NCI-H2171 treated with DMSO at 0.1 percent for 48 hours (cell line): ENCODE results near the gene GRIP2.
"Not testable (repeated sequence)": the region's sequence is repeated elsewhere in the genome, so short reads cannot be mapped to it uniquely, and the experiment has no call there.

ENCODE experiments used
- DNase-seq: peaks from one replicate; lab custom pipeline; 2025; lab: John Stamatoyannopoulos, UW

Gene GRIP2

DNA sequence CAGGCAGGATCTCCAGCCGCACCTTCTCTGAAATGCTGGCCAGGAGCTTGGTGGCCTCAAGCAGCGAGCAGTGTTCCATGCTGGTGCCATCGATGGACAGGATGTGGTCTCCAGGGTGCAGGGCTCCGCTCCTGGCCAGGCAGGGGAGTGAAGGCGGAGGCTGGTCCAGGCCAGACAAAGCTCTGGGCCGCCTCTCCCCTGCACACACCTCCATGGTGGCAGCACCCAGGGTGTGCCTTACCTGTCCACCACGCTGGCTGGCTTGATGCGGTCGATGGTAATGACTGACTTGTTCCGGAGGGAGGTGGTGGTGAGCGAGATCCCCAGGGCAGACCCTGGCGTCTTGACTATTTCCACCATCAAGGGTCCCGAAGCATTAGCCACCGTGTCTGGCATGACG is 20.0 kb downstream of the GRIP2 start:
- DNase-seq = no peak

DNA sequence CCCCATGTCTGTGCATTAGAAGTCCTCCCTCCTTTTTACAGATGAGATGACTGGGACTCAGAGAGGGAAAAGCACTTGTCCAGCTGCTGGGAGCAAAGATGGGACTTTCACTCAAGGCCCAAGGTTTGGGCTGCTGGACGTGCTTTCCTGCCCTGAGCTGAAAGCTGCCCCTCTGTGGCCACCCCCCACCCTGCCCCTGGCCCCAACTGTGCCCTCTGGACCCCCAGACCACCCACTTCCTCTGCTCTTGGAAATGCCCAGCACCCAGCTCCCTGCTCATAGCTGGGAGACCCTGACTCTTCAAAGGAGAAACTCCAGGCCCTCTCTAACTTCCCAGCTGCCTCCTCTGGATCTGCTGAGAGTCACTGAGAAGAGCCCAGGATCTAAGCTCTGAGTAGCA is 20.7 kb downstream of the GRIP2 start:
- no peak for DNase-seq

DNA sequence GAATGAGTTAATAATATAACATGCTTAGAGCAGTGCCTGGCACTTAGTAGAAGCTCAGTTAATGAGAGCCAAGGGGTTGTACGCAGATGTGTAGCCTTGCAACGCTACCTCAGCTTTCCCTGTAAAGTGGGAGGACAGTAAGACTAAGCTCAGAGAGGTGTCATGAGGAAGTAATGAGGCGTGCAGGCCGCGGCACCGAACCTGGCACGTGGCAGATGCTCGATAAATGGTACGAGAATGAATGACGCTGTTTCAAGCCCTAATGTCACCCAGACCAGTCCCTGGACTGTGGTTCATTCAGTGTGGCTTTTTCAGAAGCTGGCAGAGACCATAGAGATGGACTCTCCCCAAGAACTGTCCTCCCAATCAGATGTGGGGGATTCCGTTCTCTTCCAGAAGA is 21.2 kb downstream of the GRIP2 start:
- no peak for DNase-seq

DNA sequence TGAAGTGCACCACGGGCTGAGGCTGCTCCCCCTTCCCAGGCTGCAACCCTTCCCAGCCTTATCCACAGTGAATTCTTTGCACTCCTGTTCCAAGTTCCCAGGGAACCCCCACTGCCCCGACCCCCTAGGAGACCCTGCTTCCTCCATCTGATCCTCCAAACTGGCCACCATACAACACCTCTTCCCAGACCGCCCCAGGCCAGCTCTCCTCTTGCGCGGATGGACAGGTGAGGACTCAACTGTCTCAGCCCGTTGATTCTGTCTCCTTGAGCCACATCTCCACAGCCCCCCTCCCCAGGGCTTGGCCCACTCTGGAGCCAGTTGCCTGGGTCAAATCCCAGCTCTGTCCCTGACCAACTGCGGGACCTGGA is 21.7 kb downstream of the GRIP2 start:
- DNase-seq = no peak

DNA sequence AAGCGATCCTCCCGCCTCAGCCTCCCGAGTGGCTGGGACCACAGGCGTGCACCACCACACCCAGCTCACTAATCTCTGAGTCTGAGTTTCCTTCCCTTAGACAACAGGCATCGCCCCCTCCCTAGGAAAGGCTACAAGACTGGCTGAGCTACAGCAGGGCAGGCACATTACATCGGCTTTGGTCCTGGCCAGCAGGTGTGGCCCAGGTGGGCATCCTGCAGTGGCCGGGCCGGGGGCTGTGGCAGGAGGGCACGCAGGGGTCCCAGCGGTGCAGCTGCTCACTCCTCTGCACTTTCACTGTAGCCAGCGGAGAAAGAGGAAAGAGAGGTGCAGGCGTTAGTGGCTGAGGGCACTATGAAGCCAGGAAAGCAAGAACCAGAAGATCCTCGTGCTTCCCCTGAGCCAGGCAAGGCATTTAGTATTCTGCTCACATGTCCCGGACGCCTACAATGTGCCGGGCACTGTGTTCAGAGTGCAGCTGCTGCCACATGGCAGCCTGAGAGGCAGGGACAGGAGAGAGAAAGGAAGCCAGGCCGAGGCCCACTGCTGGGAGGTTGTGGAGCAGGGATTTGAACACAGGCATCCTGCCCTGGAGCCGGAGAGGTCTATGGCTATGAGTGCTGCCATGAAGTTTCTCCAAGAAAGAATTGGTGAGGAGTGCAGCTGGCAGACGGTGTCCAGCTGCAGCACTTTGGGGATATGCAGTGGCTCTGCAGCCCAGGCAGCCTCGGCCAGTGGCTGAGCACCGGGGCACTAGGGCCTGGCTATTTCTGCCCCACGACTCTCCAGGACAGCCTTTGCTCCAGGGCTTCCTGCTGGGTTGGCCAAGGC is 22.3 kb downstream of the GRIP2 start:
- no peak for DNase-seq

DNA sequence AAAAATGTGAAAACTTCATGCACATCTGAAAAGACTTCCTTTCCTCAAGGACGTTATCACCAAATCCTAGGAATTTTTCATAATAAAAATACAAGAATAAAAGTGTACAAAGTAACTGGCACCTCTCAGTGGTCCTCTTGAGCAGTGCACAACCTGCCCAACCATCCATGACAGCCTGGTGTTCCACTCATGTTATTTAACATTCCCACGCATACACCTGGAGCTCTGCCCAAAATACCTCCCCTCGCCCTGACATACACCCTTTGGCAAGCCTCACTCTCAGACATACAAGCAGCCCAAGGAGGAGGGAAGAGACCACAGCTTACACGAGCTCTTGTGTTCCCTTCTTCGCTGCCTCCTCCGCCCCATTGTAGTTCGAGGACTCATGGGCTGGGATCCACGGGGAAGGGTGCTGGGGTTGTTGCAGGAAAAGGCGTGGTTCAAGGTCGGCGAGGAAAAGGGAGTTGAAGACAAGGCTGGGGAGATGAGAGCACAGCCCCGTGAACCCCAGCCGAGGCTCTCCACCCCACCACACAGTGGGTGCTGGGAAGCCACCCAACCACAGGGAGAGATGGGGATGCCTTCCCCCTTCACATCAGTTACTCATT is 23.3 kb downstream of the GRIP2 start:
- DNase-seq = no peak

DNA sequence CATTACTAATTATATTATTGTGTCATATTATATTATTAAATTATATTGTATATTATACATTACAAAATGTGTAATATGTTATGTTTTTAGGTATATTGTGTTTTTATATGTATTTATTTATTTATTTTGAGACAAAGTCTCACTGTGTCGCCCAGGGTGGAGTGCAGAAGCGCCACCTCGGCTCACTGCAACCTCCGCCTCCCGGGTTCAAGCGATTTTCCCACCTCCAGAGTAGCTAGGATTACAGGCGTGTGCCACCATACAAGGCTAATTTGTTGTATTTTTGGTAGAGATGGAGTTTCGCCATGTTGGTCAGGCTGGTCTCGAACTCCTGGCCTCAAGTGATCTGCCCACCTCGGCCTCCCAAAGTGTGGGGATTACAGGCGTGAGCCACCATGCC is 24.6 kb downstream of the GRIP2 start:
- DNase-seq = not testable (repeated sequence)

DNA sequence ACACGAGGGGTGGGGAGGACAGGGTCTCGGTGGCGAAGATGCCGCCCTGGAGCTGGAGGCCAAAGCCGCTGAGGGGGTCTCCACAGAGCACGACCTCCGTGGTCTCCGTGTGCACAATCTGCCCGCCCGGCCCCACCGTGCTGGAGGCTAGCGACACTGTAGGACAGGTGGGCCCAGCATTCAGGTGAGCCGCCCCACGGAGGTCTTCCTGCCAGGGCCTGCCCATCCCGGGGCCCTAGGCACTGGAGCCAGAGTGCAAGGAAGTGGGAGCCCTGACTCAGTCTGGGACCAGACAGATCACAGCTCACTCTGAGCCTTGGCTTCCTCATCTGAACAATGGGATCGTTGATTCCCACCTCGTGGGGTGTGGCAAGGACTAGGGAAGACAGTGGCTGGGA is 25.8 kb downstream of the GRIP2 start:
- no peak for DNase-seq

DNA sequence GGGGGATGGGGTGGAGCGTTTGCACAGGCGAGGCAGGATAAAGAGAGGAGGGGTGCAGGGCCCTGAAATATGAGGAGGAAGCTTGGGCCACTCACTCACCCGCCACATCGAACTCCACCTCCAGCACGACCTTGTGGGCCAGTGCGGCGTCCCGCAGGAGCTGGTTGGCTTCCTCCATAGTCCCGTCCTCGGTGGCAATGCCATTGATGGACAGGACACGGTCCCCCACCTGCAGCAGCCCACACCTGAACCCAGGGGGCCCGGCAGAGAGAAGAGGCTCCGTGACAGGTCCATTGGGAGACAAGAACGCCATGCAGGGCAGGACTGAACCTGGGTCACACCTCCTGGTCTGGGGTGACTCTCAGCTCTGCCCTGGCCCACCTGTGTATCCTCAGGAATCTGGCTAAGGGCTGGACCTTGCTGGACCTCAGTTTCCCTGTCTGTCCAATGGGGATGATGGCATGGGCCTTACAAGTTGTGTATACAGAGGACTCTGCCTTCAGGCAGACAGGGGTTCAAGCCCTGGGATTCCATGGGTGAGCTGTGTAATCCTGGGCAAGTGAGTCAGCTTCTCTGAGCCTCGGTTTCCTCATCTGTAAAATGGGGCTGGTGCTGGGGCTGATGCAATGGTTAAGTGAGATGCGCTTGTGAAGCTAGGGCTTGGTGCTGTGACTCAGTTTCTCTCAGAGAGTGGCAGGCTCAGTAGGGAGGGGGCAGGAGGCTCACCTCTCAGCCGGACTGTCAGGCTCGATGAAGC is 26.4 kb downstream of the GRIP2 start:
- no peak for DNase-seq

DNA sequence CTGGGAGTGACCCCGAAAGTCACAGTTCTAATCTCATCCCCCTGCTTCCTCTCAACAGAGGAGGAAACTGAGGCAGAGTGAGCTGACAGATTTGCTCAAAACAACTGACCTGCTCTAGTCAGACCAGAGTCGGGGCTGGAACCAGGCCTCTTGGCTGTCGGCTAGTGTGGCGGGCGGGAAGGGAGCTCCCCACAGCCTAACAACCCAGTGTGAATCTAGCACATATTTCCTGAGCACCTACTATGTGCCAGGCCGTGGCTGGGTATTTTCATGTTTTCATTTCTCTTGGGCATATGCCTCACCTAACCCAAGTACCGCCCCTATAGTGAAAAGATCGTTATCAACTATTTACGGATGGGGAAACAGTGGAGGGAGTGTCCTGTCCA is 27.2 kb downstream of the GRIP2 start:
- DNase-seq = no peak

DNA sequence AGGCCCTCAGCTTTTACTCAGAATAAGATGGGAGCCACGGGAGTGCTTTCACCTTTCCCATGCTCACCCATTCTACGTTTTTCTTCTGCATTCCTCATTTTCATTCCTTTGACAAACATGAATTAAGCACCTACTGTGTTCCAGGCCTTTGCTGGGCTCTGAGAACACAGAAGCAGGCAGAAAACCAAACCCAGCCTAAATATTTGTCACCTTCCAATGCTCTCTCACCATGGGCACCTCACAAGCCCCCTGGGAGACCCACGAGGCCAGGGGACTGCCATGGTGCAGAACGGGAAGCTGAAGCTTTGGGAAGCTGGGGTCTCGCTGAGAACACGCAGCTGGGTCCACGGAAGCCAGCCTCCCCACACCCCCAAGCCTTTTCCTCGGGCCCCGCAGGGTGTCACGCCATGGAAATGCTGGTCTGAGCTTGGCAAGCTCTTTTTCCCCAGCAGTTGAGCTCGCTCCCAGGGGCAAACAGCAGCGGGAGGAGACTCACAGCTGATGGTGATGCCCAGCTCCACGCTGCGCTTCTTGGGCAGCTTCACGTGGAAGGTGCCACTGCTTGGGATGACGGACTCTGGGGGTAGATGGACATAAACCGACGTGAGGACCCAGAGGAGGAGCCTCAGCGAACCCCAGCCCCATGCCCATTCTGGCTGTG is 27.7 kb downstream of the GRIP2 start:
- DNase-seq = no peak

DNA sequence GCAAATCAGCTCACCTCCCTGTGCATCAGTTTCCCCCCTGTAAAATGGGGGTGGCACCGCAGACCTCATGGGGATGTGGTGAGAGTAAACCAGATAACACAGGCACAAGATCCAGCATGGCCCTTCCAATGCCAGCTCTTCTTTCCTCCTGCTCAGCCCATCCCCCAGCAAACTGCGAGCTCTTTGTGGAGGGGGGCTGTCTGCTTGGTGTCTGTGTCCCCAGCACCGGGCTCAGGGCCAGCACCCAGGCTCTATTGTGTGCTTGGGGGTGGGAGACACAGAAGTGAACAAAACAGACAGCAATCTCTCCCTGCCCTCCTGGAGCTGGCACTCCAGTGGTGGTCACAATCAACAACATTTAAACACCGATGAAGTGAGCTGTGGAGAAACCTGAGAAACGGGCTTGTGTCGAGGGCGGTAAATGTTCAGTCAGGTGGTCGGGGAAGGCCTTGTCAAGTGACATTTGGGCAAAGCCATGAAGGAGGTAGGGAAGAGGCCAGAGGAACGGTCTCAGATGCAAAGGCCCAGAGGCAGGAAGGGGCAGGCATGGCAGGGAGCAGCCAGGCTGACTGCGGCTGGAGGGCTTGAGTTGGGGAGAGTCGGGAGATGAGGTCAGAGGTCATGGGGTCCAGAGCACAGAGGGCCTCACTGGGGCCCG is 28.4 kb downstream of the GRIP2 start:
- DNase-seq = no peak

DNA sequence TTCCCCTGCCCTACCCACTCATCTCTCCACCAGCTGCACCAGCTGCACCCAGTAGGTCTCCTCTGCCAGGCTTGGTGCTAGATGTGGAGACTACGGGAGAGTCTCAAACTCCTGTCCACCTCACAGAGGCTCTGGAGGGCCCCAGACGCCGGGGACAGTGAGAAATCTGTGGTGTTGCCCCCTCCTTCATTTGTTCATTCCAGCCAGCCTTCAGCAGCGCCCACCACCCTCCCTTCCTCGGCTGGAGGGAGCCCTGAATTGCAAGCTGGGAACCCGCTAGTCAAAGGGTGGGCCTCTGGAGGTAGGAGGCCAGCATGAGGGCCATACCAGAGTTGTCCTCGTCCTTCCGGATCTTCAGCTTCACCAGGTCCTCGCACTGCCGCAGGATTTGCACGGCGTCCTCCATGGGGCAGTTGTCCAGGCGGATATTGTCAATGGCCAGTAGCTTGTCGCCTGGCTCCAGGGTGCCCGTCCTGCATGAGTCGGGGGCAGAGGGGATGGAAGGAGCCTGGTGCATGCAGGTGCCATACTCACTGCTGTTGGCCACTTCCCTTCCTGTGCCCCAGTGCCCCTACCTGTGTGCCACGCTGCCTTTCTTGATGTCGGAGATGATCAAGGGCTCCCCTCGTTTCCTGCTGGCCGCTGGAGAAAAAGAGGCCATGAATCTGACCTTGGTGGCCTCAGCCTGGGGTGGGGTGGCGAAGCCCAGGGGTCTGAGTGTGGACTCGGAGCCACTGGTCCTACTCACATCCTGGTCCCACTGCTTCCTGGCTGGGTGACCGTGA is 29.1 kb downstream of the GRIP2 start:
- DNase-seq = no peak

DNA sequence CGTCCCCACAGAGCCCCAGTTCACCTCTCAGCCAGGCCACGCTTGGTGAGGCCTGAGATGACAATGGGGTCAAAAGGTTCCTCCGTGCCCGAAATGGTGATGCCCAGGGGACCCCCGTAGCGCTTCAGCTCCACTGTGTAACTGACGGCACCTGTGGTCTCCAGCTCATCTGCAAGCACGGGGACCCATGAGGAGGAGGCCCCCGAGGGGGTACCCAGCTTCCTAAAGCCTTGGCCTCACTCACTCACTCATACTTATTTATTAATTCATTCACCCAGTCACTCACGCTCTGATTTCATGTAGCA is 30.4 kb downstream of the GRIP2 start:
- no peak for DNase-seq

DNA sequence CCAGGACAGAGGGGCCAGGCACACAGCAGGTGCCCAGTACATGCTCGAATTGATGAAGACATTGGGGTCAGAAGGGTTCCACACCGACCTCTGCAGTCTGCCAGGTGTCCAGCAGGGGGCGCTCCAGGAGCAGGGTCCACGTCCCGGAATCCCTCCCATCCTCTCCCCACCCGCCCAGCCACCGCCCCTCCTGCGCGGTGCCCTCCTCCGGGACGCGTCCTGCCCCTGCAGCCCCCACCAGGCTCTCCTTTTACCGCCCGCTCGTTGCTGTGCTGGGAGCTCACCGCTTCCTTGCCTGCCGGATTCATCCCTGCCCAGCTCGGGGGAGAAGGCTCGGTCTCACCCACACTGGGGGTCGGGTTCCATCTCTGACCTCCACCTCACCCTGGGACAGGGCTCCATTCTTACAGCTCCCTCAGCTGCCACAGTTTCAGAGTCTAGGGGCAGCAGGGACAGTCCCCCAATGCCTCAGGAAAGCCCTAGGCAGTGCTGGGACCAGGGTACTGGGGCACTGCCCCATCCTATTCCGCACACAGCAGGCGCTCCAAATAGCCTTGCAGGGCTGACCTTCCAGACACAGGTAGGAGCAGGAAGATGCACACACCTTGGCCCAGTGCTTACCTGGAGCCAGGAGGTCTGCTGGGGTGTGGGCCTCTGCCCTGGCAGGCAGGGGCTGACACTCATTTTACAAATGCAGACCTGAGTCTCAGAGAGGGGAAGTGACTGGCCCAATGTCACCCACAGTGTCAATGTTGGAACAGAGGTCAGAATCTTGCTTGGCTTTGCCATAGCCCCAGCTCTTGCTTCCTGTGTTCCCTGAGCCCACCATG is 31.0 kb downstream of the GRIP2 start:
- DNase-seq = peak; percentile 9

DNA sequence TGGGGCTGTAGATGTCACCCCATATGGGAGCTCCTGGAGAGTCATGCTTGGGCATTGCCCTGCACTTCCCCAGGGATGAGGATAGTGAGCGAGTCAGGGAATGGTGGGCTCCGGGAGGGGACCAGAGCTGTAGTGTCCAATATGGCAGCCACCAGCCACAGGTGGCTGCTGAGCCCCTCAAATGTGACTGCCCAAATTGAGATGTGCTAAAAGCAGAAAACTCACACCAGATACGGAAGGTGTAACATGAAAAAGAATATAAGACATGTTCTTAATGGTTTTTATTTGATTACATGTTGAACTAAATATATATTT is 31.7 kb downstream of the GRIP2 start:
- no peak for DNase-seq

DNA sequence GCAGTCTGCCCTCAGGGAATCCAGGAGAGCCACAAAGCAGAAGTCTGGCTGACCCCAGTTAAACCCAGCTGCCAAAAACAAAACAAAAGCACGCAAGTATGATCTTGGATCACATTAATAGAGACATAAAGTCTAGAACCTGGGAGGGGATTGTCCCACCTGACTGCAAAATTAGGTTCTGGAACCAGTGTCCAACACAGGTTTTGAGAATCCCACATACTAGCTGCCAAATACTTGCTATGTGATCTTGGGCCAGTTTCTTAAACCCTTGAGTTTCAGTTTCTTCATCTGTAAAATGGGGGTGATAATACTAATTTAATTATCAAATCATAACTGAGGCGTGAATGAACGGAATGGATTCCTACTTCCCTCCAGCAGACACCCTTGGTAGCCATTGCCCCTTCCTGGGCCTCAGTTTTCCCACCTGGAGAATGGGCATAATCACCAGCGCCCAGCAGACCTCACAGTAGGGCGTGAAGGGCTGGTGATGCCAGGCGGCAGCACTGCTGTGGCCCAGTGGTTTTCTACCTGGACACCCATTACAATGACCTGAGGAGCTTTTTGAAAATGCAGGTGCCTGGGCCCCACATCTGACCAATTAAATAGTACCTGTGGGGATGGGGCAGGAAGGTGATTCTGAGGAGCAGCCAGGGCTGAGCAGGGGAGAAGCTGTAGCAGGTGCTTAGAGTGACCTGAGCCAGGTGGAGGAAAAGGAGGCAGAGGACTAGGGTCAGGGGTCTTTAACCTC is 32.2 kb downstream of the GRIP2 start:
- no peak for DNase-seq

DNA sequence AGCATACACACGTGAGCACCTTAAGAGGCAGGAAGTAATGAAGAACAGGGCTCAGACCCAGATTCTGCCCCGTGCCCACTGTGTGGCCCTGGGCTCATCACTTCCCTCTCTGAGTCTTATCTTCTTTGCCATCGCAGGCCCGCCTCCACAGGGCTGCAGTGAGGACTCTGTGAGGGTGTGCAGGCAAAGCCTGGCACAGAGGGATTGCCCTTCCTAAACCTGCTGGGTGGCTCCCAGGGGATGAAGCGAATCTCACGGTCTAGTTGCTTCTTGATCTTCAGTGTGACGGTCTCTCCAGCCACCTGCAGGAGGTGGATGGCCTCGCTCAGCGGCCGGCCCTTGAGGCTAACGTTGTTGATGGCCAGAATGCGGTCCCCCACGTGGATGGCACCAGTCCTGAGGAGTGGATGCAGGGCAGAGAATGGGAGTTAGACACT is 32.8 kb downstream of the GRIP2 start:
- no peak for DNase-seq

DNA sequence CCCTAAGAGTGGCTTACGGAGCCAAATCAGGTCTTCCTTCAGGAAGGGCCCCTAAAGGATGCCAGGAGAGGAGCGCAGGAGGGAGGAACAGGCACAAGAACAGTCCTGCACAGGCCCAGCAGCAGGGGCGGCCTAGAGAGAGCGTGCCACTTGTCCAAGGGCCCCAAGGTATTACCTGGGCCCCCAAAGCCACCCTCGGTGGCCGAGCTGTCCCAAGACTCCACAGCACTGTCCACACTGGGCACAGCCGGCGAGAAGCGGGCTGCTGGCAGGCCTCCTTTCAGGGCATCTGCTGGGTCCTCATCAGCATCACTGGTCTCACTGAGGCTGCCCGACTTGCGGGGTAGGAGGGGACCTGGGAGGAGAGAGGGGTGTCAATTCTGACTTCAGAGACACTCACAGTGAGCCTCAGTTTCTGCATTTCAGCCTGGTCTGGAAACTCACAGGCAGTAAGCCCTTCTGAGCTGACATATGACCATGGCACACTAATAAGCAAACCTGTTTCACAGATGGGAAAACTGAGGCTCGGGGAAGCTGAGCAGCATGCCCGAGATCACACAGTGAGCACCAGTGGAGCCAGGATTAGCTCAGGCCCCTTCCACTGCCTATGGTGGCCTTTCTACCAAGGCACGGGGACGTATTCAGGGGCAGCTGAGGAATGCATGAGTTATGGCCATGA is 33.4 kb downstream of the GRIP2 start:
- no peak for DNase-seq
